ENCODE measurements around the gene ACSF3.

Gene ACSF3

GRCh38 chr16:89096042-89096717, 2.5 kb downstream of the ACSF3 start:
- DNase-seq = no peak

DNA sequence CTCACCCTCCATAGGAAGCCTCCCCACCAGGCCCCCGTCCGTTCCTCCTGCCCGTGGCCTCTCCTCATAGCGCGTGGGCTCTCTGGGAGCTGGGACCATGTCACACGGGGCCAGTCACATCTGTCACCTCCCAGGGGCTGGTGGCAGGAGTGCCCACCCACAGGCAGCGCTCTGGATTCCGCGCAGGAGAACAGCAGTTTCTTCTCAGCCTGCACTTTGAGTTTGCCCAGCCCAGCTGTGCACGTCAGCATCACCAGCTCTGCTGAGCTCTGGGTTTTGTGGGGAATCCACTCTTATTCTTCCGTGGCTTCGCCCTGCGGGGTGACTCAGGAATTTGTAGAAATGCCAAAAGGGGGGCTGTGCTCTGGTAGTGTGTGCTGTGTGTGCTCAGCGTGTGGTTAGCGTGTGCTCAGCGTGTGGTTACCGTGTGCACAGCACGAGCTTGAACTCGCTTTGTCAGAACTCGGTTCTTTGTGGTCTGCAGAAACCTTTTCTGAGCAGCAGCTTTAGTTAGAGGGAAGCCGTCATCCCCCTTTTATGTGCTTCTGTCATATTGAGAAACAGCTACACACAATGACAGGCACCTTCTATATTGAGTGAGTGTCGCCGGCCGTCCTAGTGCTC, 3.2 kb downstream of the ACSF3 start:
- peak; percentile 72 for DNase-seq

DNA sequence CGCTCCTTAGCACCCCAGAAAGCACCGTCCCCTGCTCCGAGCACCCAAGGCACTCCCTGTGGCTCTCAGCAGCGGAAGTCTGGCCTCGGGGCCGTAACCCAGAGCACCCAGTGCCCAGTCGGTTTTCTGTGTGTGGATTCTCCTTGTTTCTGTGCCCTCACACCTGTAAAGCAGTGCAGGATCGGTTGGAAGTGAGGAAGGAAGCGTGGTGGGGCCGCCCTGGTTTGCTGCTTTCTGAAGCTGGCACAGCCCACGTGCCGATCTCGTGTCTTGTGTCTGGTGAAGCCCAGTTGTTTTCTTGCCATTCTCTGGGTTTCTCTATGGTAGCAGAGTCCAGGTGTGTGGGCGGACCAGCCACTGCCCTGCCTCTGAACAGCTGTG, 3.7 kb downstream of the ACSF3 start:
- no peak for DNase-seq

DNA sequence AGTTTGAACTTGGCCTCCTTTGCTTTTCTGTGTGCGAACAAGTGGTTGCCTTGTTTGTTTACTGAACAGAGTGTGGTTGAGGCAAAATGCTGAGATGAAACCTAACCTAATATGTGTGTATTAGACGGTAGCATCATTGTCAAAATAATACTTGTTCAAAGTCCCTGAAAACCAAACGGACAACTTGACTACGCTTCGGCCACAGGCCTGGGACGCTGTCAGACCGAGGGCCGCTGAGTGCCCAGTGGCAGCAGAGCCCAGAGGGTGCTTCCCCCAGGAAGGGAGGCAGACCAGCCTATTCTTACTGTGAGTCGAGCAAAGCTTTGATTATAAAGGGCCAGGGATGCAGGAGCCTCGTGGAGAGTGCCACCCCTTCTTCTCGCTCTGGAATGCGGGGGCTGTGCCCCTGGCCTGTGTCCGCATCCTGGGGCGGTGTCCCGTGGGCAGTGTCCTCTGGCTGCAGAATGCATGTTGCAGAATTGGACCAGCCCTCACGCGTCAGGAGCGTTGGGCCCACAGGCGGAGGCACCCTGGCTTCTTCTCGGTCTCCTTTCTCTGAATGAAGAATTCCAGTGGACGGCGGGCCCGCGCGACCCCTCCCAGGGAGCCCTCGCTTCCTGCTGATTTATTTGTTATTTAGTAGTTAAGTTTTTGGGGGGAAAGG, 5.2 kb downstream of the ACSF3 start:
- DNase-seq = no peak

DNA sequence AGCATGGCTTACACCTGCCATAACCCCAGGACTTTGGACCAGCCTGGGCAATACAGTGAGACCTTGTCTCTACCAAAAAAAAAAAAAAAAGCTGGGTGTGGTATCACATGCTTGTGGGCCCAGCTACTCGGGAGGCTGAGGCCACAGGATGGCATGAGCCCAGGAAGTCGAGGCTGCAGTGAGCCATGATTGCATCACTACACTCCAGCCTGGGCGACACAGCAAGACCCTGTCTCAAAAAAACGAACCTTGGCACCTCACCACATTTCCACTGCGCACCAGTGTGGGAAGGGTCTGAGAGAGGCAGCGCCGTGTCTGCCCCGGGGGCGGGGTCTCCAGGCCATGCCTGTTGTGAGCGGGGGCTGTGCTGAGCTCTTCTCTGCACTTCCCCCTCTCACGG, 6.3 kb downstream of the ACSF3 start:
- DNase-seq = no peak

- no peak for DNase-seq
These were observed 7.1 kb downstream of the ACSF3 start for GRCh38 chr16:89100601-89101302.

DNA sequence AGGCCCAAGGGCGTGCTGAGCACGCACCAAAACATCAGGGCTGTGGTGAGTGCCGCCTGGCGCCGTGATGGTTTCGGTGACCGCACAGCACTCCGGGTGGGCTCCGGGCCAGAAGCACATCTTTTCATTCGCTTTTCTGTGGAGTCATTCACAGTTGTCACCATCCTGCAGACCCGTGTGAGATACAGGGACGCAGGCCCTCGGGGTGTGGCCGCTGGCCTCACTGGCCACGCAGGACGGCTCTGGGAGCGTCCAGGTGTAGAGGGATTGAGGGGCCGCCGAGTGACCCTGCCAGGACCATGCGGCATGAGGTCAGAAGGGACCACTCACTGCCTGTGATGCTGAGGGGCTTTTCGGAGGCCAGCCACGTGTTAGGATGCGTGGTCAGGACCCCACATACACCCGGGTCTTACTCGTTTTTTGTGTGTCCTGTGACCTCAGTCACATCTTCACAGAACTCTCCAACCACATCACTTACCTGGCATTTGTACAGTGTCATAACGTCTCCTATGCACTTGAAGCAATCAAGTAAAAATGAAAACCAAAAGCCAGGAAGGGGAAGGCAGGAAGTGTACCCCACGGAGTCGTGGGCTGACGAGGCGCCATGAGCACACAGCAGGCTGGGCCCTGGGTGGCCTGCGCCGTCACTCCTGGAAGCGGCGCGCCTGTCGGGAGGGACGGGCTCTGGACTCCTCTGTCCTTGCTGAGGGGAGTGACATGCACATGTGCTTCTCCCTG, 7.8 kb downstream of the ACSF3 start:
- no peak for DNase-seq

DNA sequence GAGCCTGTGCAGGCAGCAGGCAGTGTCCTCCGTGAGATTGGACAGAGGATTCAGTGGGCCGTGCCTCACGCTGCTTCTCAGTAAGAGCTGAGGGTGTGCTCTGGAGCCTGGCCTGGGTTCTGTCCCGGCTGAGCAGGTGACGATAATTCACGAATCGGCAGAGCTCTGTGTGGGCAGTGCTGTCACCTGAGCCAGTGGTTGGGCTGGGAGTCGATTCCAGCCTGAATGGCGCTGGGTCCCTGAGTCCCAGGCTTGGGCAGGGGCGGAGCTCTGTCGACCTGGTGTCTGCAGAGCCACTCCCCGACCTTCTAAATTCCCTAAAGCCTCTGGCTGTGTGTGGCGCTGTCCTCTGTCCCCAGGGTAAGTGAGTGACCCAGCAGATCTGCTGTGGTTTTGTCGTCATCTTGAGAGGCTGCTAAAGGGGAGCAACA, 8.4 kb downstream of the ACSF3 start:
- DNase-seq = no peak

DNA sequence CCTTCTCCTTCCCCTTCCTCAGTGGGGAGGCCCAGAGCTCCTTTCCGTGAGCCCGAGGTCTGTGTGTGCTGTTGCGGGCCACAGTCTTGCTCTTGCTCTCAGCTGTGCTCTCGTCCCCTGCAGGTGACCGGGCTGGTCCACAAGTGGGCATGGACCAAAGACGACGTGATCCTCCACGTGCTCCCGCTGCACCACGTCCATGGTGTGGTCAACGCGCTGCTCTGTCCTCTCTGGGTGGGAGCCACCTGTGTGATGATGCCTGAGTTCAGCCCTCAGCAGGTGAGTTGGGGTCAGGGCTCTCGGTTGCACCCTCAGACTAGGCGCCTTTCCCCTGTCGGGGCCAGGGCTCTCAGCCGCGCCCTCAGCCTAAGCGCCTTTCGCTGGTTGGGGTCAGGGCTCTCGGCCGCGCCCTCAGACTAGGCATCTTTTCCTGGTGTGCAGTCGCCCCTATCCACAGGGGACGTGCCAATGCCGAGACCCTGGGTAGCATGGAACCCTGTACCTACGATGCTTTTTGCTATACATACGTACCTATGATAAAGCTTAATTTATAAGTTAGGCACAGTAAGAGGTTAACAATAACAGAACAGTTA, 8.9 kb downstream of the ACSF3 start:
- no peak for DNase-seq

DNA sequence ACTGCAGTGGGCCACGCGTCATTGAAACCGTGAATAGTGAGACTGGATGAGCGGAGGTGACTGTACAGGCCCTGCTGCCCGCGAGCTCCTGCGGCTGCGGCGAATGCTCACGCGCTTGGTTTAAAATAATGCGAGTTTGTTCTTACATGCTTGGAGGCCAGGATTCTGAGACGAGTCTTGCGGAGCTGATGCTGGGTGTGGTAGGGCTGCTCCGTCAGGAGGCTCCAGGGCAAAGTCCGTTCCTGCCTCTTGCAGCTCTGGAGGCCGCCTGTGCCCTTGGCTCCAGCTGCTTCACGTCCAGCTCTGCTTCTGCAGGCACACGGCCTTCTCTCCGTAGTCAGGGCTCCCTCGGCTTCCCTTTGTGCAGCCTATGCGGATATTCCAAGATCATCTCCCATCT, 9.5 kb downstream of the ACSF3 start:
- DNase-seq = no peak

DNA sequence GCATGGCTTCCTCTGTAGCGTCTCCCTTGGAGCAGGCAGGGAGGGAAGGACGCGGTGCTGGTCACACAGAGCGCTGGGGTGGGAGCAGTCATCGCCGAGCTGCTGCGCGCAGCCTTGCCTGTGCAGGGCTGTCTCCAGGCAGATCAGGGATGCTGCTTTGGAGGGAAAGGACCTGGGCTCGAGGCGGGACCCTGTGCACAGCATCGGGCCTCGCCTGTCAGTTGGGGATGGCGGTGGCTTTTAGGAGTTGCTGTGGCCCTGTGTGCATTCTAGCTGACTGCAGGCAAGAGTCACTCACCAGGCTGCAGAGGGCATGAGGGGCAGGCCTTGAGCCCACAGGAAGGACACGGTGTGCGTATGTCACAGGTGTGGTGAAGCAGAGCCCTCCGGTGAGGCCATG, 10.1 kb downstream of the ACSF3 start:
- DNase-seq = no peak

DNA sequence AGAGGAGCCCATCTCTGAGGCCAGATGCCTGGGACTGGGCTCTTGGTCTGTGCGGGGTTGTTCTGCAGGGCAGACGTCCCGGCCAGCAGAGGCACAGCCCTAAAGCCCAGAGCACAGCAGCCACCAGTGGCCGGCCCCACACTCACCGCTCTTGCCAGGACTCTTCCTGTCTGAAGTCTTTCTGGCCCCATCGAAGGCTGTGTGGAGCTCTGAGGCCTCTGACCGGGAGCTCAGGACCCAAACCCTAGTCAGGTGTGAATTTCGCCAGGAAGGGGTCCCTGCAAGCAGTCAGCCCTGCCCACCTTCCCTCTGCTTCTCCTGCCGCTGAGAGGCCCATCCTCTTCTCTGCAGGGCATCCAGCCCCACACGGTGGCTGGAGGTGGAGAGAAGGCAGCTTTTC, 10.7 kb downstream of the ACSF3 start:
- no peak for DNase-seq

GRCh38 chr16:89104930-89105571, 11.4 kb downstream of the ACSF3 start:
- DNase-seq = no peak

DNA sequence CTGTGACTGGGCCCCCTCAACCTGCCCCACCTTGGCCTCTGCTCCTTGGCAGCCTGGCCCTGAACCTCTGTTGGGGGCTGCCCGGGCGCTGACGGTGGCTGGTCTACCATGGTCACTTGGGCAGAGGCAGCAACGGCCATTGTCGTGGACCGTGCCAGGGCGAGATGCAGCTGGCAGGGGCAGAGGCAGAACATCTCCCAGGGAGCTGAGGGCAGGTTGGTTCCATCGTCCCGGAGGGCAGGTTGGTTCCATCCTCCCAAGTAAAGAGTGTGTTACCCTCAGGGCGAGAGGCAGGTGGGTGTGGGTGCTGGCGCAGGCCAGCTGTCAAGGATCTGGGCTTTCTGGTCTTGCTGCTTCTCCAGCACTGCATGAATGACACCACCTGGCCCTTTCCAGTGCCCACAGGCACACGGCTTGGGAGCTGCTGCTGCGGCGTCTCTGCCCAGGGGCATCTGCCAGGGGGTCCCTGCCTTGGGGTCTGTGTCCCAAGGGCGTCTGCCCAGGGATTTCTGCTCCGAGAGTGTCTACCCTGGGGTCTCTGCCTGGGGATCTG, 12.0 kb downstream of the ACSF3 start:
- no peak for DNase-seq

GRCh38 chr16:89106533-89107202, 13.0 kb downstream of the ACSF3 start:
- no peak for DNase-seq

DNA sequence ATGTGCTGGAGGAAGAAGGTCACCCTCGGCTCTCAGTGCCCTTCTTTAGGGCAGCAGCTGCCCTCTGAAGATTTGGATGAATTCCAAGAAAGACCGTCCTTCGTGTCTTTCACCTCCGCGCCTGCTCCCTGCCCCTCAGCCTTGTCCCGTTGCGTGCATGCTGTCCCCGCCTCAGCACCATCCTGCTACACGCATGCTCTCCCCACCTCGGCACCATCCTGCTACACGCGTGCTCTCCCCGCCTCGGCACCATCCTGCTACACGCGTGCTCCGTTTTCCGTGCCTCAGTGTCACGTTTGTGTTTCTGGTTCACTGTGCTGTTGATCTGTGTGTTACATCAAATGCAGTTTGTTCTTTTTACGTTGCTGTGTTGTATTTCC, 13.5 kb downstream of the ACSF3 start:
- no peak for DNase-seq

DNA sequence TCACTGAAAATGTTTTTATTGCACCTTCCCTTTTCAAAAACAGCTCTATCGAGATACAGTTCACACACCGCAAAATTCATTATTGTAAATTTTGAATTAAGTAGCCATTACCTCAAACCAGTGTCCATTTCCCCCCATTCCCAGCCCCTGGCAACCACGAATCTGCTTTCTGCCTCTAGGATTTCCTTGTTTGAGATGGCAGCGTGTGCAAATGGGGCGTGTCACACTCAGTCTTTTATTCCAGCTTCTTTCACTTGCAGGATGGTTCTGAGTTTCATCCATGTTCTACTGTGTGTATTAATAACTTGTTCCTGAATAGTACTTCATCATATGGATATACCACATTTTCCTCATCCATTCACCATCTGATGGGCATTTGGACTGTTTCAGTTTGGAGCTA, 14.8 kb downstream of the ACSF3 start:
- no peak for DNase-seq

DNA sequence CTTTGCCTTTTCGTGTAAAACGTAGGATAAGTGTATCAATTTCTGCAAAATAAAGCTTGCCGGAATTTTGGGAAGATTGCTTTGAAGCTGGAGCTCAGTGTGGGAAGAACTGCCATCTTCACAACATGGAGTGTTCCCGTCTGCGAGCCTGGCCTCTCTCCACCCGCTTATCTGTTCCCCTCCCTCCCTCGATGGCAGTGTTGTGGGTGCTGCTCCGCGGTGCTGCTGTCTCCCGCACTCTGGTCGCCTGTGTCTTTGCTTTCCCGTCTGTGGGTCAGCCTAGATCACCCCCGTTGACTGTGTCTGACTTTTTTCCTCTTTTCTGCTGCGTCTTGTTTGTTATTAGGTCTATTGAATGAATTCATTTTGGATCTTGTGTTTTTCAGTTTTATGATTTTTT, 17.0 kb downstream of the ACSF3 start:
- DNase-seq = no peak

- DNase-seq = no peak
These were observed 17.6 kb downstream of the ACSF3 start for GRCh38 chr16:89111263-89111662.

DNA sequence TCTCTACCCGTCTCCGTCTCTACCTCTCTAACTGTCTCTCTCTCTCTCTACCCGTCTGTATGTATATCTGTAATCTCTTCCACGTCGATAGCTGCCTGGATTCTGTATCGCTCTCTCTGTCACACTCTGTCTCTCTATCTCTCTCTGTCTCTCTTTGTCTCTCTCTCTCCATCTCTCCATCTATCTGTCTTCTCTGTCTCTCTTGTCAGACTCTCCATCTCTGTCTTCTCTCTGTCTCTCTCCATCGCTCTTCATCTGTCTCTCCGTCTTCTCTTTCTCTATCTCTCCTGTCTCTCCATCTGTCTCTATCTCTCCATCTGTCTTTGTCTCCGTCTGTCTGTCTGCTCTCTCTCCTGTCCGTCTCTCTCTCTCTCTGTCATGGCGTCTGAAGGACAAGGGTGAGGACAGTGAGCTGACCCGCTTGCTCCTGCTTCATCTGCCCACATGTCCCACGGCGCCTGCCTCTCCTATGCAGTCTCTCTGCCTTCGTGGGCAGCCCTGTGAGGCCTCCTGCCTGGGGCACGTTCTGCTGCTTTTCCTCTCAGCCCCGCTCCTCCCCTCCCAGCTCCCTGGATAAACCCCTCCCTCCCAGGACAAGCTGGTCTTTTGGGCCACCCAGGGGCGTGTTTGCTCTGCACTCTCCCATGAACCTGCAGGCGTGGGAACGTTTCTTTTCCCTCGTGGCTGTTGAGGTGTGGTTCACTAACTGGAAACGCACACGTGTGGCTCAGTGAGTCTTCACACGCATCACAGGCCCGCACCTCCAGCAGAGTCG, 18.9 kb downstream of the ACSF3 start:
- DNase-seq = no peak

DNA sequence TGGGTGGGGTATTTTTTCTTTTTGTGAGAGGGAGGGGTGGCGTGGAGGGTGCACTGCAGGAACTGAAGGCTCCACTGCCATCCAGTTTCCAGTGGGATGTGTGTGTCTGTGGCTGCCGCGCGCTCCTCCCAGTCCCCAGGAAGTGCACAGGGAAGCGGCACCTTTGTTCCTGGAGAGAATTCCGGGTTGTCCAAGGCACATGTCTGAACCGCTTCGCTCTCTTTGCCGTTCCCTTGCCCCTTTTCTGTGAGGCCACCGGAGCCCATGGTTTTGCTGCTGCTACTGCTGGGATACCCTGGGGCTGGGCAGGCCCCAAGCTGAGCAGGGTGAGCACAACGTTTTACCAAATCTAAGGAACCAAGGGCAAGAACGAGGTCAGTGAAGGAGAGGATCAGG, 19.5 kb downstream of the ACSF3 start:
- DNase-seq = no peak

Measured in CD4-positive, alpha-beta T cell treated with Interleukin-21 for 1 hour (primary cell).